ENCODE data around the gene BPIFA2.

BPIFA2 gene

GRCh38 chr20:33202451-33202850 is 34.5 kb downstream of the BPIFA2 start:
- DNase-seq (ENCODE audit: low spot score): no peak

DNA sequence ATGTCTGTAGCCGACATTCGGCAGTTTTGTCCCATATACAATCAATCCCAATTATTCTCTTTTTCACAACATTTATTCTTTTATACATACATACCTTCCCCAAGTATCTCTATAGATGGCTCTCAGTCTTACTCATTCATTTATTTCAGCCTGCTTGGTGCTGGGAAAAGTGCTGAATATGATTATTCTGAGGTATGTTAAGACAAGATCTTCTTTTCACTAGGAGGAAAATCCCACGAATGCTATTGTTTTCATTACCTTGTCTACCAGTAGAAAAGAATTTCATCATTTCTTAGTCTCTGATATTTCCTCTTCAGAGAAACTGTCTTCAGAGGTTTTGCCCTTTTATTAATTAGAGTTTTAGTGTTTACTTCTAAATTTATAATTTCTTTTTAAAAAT is 35.5 kb downstream of the BPIFA2 start:
- no peak for DNase-seq (ENCODE audit: low spot score)

GRCh38 chr20:33209789-33210188 is 41.8 kb downstream of the BPIFA2 start:
- DNase-seq (ENCODE audit: low spot score): peak; percentile 27

GRCh38 chr20:33210371-33210770 is 42.4 kb downstream of the BPIFA2 start:
- DNase-seq (ENCODE audit: low spot score): no peak

DNA sequence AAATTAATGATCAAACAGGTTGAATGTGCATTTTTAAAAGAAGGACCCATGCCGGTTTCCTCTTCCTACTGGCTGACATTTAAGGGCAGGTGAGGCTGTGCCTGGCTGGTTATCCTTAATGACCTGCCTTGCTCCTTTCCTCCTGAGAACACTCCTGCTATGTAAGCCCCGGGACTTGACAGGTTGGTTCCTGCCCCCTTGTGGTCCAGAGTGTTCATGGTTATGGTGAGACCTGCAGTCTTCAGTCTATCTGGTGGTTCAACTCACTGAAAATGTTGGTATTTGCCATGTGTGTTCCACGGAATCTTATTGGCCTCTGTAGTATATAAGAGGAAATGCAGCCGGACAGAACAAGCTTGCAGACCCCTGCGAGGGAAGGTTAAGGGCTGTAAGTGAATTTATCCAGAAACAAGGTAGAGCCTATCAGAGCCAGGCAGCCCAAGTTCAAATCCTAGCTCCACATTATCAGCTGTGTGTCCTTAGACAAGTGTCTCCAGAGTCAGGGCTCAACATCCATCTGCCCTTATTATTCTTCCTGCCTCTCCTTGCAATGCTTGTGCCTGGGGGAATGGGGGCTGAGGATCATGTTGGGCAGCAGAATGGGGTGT is 44.0 kb downstream of the BPIFA2 start:
- DNase-seq (ENCODE audit: low spot score): peak; percentile 29

GRCh38 chr20:33217052-33217451 is 49.1 kb downstream of the BPIFA2 start, which contains the start of gene BPIFA3:
Gene BPIFA3, plus strand, starts transcription at chr20:33217352. Its CDS starts 185 bp downstream, at chr20:33217537.
- no peak for DNase-seq (ENCODE audit: low spot score)

DNA sequence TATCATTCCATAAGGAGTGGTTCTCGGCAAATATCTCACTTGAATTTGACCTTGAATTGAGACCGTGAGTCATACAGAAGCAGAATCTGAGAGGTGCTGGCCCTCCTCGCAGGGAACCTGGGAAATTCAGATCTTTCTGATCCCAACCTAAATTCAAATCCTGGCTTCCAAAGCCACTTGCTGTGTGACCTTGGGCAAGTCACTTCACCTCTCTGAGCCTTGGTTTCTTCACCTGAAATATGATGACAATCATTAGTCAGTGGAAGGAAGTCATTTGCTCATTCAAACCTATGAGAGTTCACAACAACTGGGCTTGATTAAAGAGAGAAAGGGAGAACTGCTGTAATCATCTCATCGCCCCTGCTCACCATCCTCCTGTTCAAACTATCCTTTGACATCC is 56.4 kb downstream of the BPIFA2 start:
- no peak for DNase-seq (ENCODE audit: low spot score)

GRCh38 chr20:33229843-33230242 is 61.9 kb downstream of the BPIFA2 start:
- no peak for DNase-seq (ENCODE audit: low spot score)
